HG03432 (cell line): ENCODE data around the gene FDPS.

Source experiments
- ATAC-seq: cut with Tn5 transposase; IDR thresholded peaks from one replicate; pipeline ENCODE4 v1.9.1; 2021; ENCODE audit warnings: mild to moderate bottlenecking, moderate library complexity; ENCODE audit not compliant: unreplicated experiment

Gene FDPS

DNA sequence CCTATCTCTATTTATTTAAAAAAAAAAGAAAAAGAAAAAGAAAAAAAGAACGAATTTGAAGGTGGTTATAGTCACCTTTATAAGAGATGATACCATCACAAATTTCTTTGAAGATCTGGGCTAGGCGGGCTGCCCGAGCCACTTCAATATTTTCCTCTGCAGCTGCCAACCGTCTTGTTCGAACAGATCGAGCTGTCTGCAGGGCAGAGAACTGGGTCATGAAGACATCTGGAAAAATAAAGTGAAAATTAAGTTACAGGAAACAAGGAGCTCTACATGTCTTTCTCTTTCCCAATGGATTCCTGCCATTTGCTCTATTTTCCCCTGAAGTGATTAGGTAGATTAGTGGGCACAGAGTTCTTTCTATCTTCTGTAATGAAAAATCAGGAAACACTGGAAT, 44.0 kb downstream of the FDPS start:
- ATAC-seq: no peak

- ATAC-seq: no peak
Observed at GRCh38 chr1:155360051-155360450, 51.4 kb downstream of the FDPS start.
